NCI-H510A treated with DMSO at 0.1 percent for 48 hours (cell line): ENCODE results near the gene P4HA1.
A peak's percentile ranks its signal among the peaks of the same experiment; 100 is the strongest.

Experiments
- DNase-seq: peaks from one replicate; lab custom pipeline; 2025; lab: John Stamatoyannopoulos, UW

The P4HA1 gene

GRCh38 chr10:73093922-73094850, 2.5 kb downstream of the P4HA1 start:
- DNase-seq = no peak

- DNase-seq = no peak
Observed at GRCh38 chr10:73092830-73093229, 3.8 kb downstream of the P4HA1 start.

GRCh38 chr10:73088304-73088703, 8.4 kb downstream of the P4HA1 start:
- DNase-seq = no peak

- DNase-seq = no peak
Observed at GRCh38 chr10:73086816-73087215, 9.8 kb downstream of the P4HA1 start.

GRCh38 chr10:73084209-73084608, 12.5 kb downstream of the P4HA1 start:
- no peak for DNase-seq

GRCh38 chr10:73083221-73083620, 13.4 kb downstream of the P4HA1 start:
- DNase-seq = no peak

- no peak for DNase-seq
Observed at GRCh38 chr10:73079779-73080541, 16.7 kb downstream of the P4HA1 start.

GRCh38 chr10:73076360-73077183, 20.1 kb downstream of the P4HA1 start:
- no peak for DNase-seq

- DNase-seq = no peak
Observed at GRCh38 chr10:73075829-73076228, 20.8 kb downstream of the P4HA1 start.

GRCh38 chr10:73073627-73074026, 23.0 kb downstream of the P4HA1 start:
- DNase-seq = no peak

- no peak for DNase-seq
Observed at GRCh38 chr10:73065441-73065840, 31.2 kb downstream of the P4HA1 start.

- DNase-seq = no peak
Observed at GRCh38 chr10:73061743-73062142, 34.9 kb downstream of the P4HA1 start.

GRCh38 chr10:73060738-73061635, 35.7 kb downstream of the P4HA1 start:
- DNase-seq = peak; percentile 79

- DNase-seq = no peak
Observed at GRCh38 chr10:73060173-73060572, 36.5 kb downstream of the P4HA1 start.

- no peak for DNase-seq
Observed at GRCh38 chr10:73058057-73058591, 38.5 kb downstream of the P4HA1 start.

GRCh38 chr10:73054286-73054685, 42.4 kb downstream of the P4HA1 start:
- no peak for DNase-seq

- no peak for DNase-seq
Observed at GRCh38 chr10:73053275-73053674, 43.4 kb downstream of the P4HA1 start.

- no peak for DNase-seq
Observed at GRCh38 chr10:73044378-73045285, 52.0 kb downstream of the P4HA1 start.

- no peak for DNase-seq
Observed at GRCh38 chr10:73043766-73044377, 52.8 kb downstream of the P4HA1 start.
